GM18508 (cell line): ENCODE measurements around the gene ST8SIA1.
"Not testable (repeated sequence)": the region's sequence is repeated elsewhere in the genome, so short reads cannot be mapped to it uniquely, and the experiment has no call there.

Experiments
- ATAC-seq: cut with Tn5 transposase; IDR thresholded peaks from one replicate; pipeline ENCODE4 v1.9.1; 2021; ENCODE audit warnings: moderate number of reproducible peaks; ENCODE audit not compliant: insufficient read depth, unreplicated experiment

ST8SIA1 gene

GRCh38 chr12:22201101-22201500, 133.4 kb downstream of the ST8SIA1 start:
- ATAC-seq, result no peak

- ATAC-seq, result no peak
These were observed 138.3 kb downstream of the ST8SIA1 start for GRCh38 chr12:22196236-22196635.

GRCh38 chr12:22190969-22191368, 143.5 kb downstream of the ST8SIA1 start:
- no peak for ATAC-seq

DNA sequence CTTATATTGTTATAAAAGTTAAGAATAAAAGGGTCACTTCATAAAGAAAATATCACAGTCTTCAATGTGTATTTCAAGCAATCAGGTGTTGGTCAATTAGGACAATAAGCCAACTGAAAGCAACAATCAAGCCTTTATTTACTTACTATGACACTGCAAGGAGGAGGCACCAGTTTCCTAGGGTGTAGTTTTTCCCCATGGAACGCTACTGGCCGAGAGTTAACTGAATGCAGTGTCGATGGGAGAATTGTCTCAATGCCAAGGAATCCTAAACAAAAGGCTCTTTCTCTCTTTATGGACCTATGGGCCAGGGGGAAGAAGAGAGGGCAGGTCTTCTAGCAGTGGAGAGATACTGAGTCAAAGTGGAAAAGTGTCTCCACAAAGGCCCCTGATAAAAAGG, 146.1 kb downstream of the ST8SIA1 start:
- no peak for ATAC-seq

DNA sequence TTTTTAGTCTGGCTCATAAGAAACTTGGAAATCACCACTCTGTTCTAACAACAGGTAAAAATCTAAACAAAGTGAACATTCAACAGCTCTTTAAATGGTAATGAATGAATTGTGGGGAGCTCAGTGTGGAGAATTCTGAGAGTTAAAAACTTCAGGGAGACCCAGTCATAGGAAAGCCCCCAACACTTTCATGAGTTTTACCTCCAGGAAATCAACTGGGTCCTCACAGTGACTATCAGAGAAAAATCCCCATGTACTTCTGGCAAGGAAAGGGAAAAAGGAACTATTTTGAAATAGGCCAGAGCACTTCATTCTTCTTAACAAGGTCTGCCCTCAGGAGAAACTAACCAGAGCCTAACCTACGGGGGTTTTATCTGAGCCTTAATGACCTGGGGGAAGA, 153.8 kb downstream of the ST8SIA1 start:
- ATAC-seq, result peak; percentile 59

- ATAC-seq, result no peak
These were observed 161.3 kb downstream of the ST8SIA1 start for GRCh38 chr12:22173177-22173576.

DNA sequence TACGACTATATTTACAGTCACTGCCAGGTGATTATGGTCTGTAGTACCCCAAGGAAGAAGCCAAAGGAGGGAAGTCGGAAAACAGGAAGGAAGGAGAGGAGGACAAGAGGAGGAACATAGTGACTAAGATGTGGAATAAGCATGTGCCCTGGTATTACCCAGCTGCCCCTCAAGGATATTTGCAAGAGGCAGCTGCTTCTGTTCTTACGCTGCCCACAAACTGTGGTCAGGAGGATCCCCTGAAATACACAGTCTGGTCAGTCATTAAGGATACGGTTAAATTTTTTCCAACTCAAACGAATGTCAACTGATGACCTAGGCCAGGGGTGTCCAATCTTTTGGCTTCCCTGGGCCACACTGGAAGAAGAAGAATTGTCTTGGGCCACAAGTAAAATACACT, 162.0 kb downstream of the ST8SIA1 start:
- no peak for ATAC-seq

DNA sequence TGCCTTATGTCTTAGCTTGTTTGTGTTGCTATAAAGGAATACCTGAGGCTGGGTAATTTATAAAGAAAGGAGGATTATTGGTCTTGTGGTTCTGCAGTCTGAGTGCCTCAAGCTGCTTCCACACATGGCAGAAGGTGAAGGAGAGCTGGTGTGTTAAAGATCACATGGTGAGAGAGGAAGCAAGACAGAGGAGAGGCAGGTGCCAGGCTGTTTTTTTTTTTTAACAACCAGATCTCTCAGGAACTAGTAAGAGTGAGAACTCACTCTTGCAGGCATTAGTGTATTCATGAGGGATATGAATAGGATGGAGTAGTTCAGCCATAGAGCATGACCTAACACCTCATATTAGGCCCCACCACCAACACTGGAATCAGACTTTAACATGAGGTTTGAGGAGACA, 165.1 kb downstream of the ST8SIA1 start:
- no peak for ATAC-seq

- no peak for ATAC-seq
These were observed 170.4 kb downstream of the ST8SIA1 start for GRCh38 chr12:22164139-22164538.

DNA sequence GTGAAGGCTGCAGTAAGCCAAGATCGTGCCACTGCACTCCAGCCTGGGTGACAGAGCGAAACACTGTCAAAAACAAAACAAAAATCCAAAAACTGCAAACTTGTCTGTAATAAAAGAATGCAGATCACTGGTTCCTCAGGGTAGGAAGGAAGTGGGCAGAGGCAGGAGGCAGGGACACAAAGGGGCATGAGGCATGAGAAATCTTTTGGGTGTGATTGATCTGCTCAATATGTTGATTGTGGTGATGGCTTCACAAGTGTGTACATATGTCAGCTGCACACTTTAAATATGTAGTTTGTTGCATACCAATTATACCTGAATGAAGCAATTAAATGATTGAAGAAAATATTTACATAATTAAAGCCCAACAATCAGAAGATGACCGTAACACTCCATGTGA, 170.9 kb downstream of the ST8SIA1 start:
- ATAC-seq, result no peak

DNA sequence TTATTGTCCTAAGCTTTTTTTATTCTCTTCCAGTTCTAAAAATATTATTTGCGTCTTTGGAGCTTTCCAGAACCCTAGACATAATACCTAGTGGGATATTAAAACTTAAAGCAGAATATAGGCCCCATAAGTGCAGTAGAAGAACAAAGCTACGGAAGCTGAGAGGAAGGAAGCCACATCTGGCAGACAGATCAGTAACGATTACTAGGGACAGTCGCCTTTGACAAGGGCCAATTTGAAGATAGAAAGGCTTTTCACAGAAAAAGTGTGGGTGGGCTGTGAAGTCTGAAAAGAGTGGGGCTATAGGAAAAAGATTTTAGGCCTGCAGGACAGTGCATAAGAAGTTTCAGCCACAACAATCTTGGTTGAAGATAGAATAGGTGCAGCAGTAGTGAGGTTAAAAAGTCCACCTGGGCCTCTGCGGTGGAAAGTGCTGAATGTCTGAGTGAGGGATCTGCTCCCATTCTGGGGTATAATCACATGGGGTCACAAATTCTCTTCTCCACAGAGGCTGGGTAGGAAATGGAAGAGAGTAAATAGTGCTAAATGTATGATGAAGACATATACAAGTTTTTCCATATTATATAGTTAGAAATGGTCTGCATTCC, 174.0 kb downstream of the ST8SIA1 start:
- ATAC-seq, result no peak

- ATAC-seq, result not testable (repeated sequence)
These were observed 185.2 kb downstream of the ST8SIA1 start for GRCh38 chr12:22149286-22149685.

DNA sequence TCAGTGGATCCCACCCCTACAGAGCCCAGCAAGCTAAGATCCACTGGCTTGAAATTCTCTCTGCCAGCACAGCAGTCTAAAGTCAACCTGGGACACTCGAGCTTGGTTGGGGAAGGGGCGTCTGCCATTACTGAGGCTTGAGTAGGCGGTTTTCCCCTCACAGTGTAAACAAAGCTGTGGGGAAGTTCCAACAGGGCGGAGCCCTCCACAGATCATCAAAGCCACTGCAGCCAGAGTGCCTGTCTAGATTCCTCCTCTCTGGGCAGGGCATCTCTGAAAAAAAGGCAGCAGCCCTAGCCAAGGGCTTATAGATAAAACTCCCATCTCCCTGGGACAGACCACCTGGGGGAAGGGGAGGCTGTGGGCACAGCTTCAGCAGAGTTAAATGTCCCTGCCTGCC, 187.8 kb downstream of the ST8SIA1 start:
- ATAC-seq, result not testable (repeated sequence)
